ENCODE data around the gene SNCAIP. TPM values are rescaled to one million over a fixed set of nuclear protein-coding genes. Genes with fewer than 3 reads are reported as not detected.

The SNCAIP gene
- total RNA-seq (2014; rRNA removed; shearing (Covaris generic); ENCODE audit: low replicate concordance): not detected in 2 replicates

DNA sequence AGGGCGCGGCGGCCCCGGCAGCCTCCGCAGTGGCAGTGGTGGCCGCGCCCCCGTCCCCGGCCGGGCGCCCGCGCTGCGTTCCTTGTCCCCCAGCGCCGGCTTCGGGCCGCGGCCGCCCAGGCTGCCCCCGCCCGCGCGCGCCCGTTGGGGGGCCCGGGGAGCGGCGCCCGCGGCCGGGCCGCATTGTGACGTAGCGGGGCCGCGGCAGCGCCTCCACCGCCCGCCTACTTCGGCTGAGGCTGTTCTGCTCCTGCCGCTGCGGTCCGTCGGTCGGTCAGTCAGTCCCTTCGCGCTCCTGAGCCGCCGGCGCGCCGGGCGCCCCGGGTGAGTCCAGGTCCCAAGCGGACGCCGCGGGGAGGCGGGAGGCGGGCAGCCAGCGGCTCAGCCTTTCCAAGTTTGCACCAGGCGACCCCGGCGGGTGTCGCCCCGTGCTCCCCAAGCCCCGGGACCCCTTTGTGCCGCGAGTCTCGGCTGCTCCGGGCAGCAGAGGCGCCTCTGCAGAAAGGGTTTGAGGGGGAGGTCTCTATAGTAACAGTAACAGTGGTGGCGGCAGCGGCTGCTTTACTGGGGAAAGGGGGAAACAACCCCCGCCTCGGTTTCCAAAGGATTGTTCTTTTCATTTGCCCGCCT lies at the start of gene SNCAIP:
SNCAIP (plus strand) TSS at position 277 of the 630 bp plus-strand sequence. CDS start 78,898 bp downstream, outside the sequence.
- H2AFZ ChIP-seq (ENCODE audit: low read length): no peak within 1 kb of the TSS
- H3K4me3 ChIP-seq (ENCODE audit: low read length): no peak within 1 kb of the TSS
- H3K27ac ChIP-seq (ENCODE audit: low read length): no peak within 1 kb of the TSS
- H4K20me1 ChIP-seq (ENCODE audit: insufficient read depth, low read depth, low read length): no peaks in the 10 kb centered on the region
- no peaks in the 10 kb centered on the region for H3K79me2 ChIP-seq (ENCODE audit: low read length)
- no peak within 1 kb of the TSS for H3K4me2 ChIP-seq (ENCODE audit: low read depth, low read length, poor library complexity, severe bottlenecking)
- H3K27me3 ChIP-seq (ENCODE audit: low read length): no peaks in the 10 kb centered on the region
- H3K4me1 ChIP-seq (ENCODE audit: low read length): no peaks in the 10 kb centered on the region
- no peak for DNase-seq
- no peak within 1 kb of the TSS for H3K9ac ChIP-seq (ENCODE audit: low read length)
- H3K9me3 ChIP-seq (ENCODE audit: low read length): no peaks in the 10 kb centered on the region
- no peaks in the 10 kb centered on the region for H3K36me3 ChIP-seq (ENCODE audit: insufficient read depth, low read length)
- no peaks in the 10 kb centered on the region for H3K9me2 ChIP-seq (replicated peaks; ENCODE audit: insufficient read depth, low read length)

GRCh38 chr5:122263352-122264030 lies 48.5 kb upstream of the SNCAIP start:
- DNase-seq: no peak
- no peaks in the 10 kb centered on the region for H4K20me1 ChIP-seq (ENCODE audit: insufficient read depth, low read depth, low read length)
- H3K27ac ChIP-seq (ENCODE audit: low read length): no peak overlapping the region
- no peaks in the 10 kb centered on the region for H3K9me2 ChIP-seq (replicated peaks; ENCODE audit: insufficient read depth, low read length)
- no peak overlapping the region for H2AFZ ChIP-seq (ENCODE audit: low read length)
- H3K4me2 ChIP-seq (ENCODE audit: low read depth, low read length, poor library complexity, severe bottlenecking): no peak overlapping the region
- no peaks in the 10 kb centered on the region for H3K79me2 ChIP-seq (ENCODE audit: low read length)
- H3K9ac ChIP-seq (ENCODE audit: low read length): no peak overlapping the region
- no peaks in the 10 kb centered on the region for H3K27me3 ChIP-seq (ENCODE audit: low read length)
- no peak overlapping the region for H3K4me3 ChIP-seq (ENCODE audit: low read length)
- H3K4me1 ChIP-seq (ENCODE audit: low read length): no peaks in the 10 kb centered on the region
- H3K9me3 ChIP-seq (ENCODE audit: low read length): no peaks in the 10 kb centered on the region
- H3K36me3 ChIP-seq (ENCODE audit: insufficient read depth, low read length): no peaks in the 10 kb centered on the region

DNA sequence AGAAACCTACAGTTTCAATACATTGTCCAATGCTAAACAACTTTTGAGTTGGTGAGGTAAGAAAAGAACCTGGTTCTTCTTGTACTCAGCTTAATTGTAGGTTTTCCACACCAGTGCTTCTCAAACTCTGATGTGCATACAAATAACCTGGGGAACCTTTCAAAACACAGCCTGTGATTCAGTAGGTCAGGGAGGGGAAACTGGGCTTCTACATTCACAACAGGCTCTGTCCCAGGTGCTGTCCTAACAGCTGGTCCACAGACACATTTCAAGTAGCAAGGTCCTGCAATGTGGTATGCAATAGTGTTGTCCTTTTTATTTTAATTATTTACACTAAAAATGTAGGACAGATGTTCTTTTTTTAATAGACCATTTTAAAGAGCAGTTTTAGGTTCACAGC lies 47.4 kb upstream of the SNCAIP start:
- Histone ChIP-seq H3K79me2 (ENCODE audit: low read length) (no peaks in the 10 kb centered on the region), H3K36me3 (ENCODE audit: insufficient read depth, low read length) (no peaks in the 10 kb centered on the region), H3K27me3 (ENCODE audit: low read length) (no peaks in the 10 kb centered on the region), H3K27ac (ENCODE audit: low read length) (no peak overlapping the region), H3K9me2 (replicated peaks; ENCODE audit: insufficient read depth, low read length) (no peaks in the 10 kb centered on the region), H3K4me2 (ENCODE audit: low read depth, low read length, poor library complexity, severe bottlenecking) (no peak overlapping the region), H3K4me3 (ENCODE audit: low read length) (no peak overlapping the region), H2AFZ (ENCODE audit: low read length) (no peak overlapping the region), H3K9me3 (ENCODE audit: low read length) (no peaks in the 10 kb centered on the region), H3K4me1 (ENCODE audit: low read length) (no peaks in the 10 kb centered on the region), H4K20me1 (ENCODE audit: insufficient read depth, low read depth, low read length) (no peaks in the 10 kb centered on the region), H3K9ac (ENCODE audit: low read length) (no peak overlapping the region)
- DNase-seq: no peak

- Histone ChIP-seq H3K4me3 (ENCODE audit: low read length) (no peak overlapping the region), H3K9me3 (ENCODE audit: low read length) (no peaks in the 10 kb centered on the region), H3K27ac (ENCODE audit: low read length) (no peak overlapping the region), H3K9me2 (replicated peaks; ENCODE audit: insufficient read depth, low read length) (no peaks in the 10 kb centered on the region), H2AFZ (ENCODE audit: low read length) (no peak overlapping the region), H3K4me1 (ENCODE audit: low read length) (no peaks in the 10 kb centered on the region), H4K20me1 (ENCODE audit: insufficient read depth, low read depth, low read length) (no peaks in the 10 kb centered on the region), H3K79me2 (ENCODE audit: low read length) (no peaks in the 10 kb centered on the region), H3K9ac (ENCODE audit: low read length) (no peak overlapping the region), H3K27me3 (ENCODE audit: low read length) (no peaks in the 10 kb centered on the region), H3K36me3 (ENCODE audit: insufficient read depth, low read length) (no peaks in the 10 kb centered on the region), H3K4me2 (ENCODE audit: low read depth, low read length, poor library complexity, severe bottlenecking) (no peak overlapping the region)
- no peak for DNase-seq
These were observed 44.9 kb upstream of the SNCAIP start for GRCh38 chr5:122267185-122267584.

- Histone ChIP-seq H3K27me3 (ENCODE audit: low read length) (no peaks in the 10 kb centered on the region), H3K4me1 (ENCODE audit: low read length) (no peaks in the 10 kb centered on the region), H3K4me2 (ENCODE audit: low read depth, low read length, poor library complexity, severe bottlenecking) (no peak overlapping the region), H3K27ac (ENCODE audit: low read length) (no peak overlapping the region), H2AFZ (ENCODE audit: low read length) (no peak overlapping the region), H4K20me1 (ENCODE audit: insufficient read depth, low read depth, low read length) (no peaks in the 10 kb centered on the region), H3K9ac (ENCODE audit: low read length) (no peak overlapping the region), H3K79me2 (ENCODE audit: low read length) (no peaks in the 10 kb centered on the region), H3K36me3 (ENCODE audit: insufficient read depth, low read length) (no peaks in the 10 kb centered on the region), H3K4me3 (ENCODE audit: low read length) (no peak overlapping the region), H3K9me3 (ENCODE audit: low read length) (no peaks in the 10 kb centered on the region), H3K9me2 (replicated peaks; ENCODE audit: insufficient read depth, low read length) (no peaks in the 10 kb centered on the region)
- no peak for DNase-seq
These were observed 38.3 kb upstream of the SNCAIP start for GRCh38 chr5:122273696-122274095.

- H3K79me2 ChIP-seq (ENCODE audit: low read length): no peaks in the 10 kb centered on the region
- no peaks in the 10 kb centered on the region for H3K27me3 ChIP-seq (ENCODE audit: low read length)
- H3K9me2 ChIP-seq (replicated peaks; ENCODE audit: insufficient read depth, low read length): no peaks in the 10 kb centered on the region
- DNase-seq: no peak
- no peak overlapping the region for H3K4me2 ChIP-seq (ENCODE audit: low read depth, low read length, poor library complexity, severe bottlenecking)
- H3K4me1 ChIP-seq (ENCODE audit: low read length): no peaks in the 10 kb centered on the region
- no peaks in the 10 kb centered on the region for H4K20me1 ChIP-seq (ENCODE audit: insufficient read depth, low read depth, low read length)
- no peaks in the 10 kb centered on the region for H3K9me3 ChIP-seq (ENCODE audit: low read length)
- H2AFZ ChIP-seq (ENCODE audit: low read length): no peak overlapping the region
- H3K36me3 ChIP-seq (ENCODE audit: insufficient read depth, low read length): no peaks in the 10 kb centered on the region
- H3K27ac ChIP-seq (ENCODE audit: low read length): no peak overlapping the region
- H3K9ac ChIP-seq (ENCODE audit: low read length): no peak overlapping the region
- no peak overlapping the region for H3K4me3 ChIP-seq (ENCODE audit: low read length)
These were observed 28.4 kb upstream of the SNCAIP start for GRCh38 chr5:122283592-122283991.

DNA sequence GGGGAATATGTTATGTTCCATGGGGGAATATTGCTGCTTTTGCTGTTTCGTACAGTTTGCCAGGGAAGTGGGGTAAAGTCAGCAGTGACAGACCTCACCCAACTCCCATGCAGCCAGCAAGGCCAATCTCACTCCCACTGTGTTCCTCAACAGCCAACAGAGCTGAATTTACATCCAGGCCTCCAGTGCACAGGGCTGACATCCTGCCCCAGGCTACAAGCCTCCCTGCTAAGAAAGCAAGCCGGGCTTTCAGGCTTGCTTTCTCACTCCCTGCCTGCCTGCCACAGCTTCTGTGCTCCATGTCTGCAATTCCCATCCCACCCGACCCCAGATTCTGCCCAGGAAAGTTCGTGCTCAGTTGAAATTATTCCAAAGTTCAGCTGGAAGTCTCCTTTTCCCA lies 25.5 kb upstream of the SNCAIP start:
- Histone ChIP-seq H3K9me3 (ENCODE audit: low read length) (no peaks in the 10 kb centered on the region), H3K4me3 (ENCODE audit: low read length) (no peak overlapping the region), H3K27me3 (ENCODE audit: low read length) (no peaks in the 10 kb centered on the region), H3K9me2 (replicated peaks; ENCODE audit: insufficient read depth, low read length) (no peaks in the 10 kb centered on the region), H3K4me1 (ENCODE audit: low read length) (no peaks in the 10 kb centered on the region), H3K9ac (ENCODE audit: low read length) (no peak overlapping the region), H4K20me1 (ENCODE audit: insufficient read depth, low read depth, low read length) (no peaks in the 10 kb centered on the region), H3K79me2 (ENCODE audit: low read length) (no peaks in the 10 kb centered on the region), H3K27ac (ENCODE audit: low read length) (no peak overlapping the region), H2AFZ (ENCODE audit: low read length) (no peak overlapping the region), H3K4me2 (ENCODE audit: low read depth, low read length, poor library complexity, severe bottlenecking) (no peak overlapping the region), H3K36me3 (ENCODE audit: insufficient read depth, low read length) (no peaks in the 10 kb centered on the region)
- DNase-seq: no peak

GRCh38 chr5:122287101-122287500 lies 24.9 kb upstream of the SNCAIP start:
- no peak overlapping the region for H3K27ac ChIP-seq (ENCODE audit: low read length)
- H3K9ac ChIP-seq (ENCODE audit: low read length): no peak overlapping the region
- no peaks in the 10 kb centered on the region for H3K27me3 ChIP-seq (ENCODE audit: low read length)
- H3K36me3 ChIP-seq (ENCODE audit: insufficient read depth, low read length): no peaks in the 10 kb centered on the region
- no peaks in the 10 kb centered on the region for H3K9me3 ChIP-seq (ENCODE audit: low read length)
- H3K9me2 ChIP-seq (replicated peaks; ENCODE audit: insufficient read depth, low read length): no peaks in the 10 kb centered on the region
- no peak overlapping the region for H3K4me2 ChIP-seq (ENCODE audit: low read depth, low read length, poor library complexity, severe bottlenecking)
- no peaks in the 10 kb centered on the region for H4K20me1 ChIP-seq (ENCODE audit: insufficient read depth, low read depth, low read length)
- H2AFZ ChIP-seq (ENCODE audit: low read length): no peak overlapping the region
- no peaks in the 10 kb centered on the region for H3K4me1 ChIP-seq (ENCODE audit: low read length)
- no peak overlapping the region for H3K4me3 ChIP-seq (ENCODE audit: low read length)
- no peak for DNase-seq
- no peaks in the 10 kb centered on the region for H3K79me2 ChIP-seq (ENCODE audit: low read length)

Data from Karpas-422 (cell line).